GM12878 (cell line): ENCODE measurements around the gene ENPP7. TPM values are rescaled to one million over a fixed set of nuclear protein-coding genes. Genes with fewer than 3 reads are reported as not detected.

ENCODE experiments used
- ATAC-seq: fragments of 200-7000 bp; cut with Tn5 transposase; 3 replicates; pipeline ENCODE4 v1.9.1; 2020; ENCODE audit warnings: mild to moderate bottlenecking, moderate library complexity
- BruUV-seq: library from RNA; stranded (reverse); fragments of 400-500 nt; replicated peaks from 2 replicates; lab custom pipeline; 2021; lab: Mats Ljungman, UMichigan
- CTCF ChIA-PET: fragments of 300-600 bp; sonication (Branson Sonifier 250); formaldehyde crosslinking; extraction: SDS; loops from one replicate; lab custom pipeline; 2021; ENCODE audit warnings: inconsistent platforms; lab: Yijun Ruan, JAX
- POLR2A ChIA-PET: fragments of 350-600 bp; formaldehyde crosslinking; extraction: SDS; loops from one replicate; lab custom pipeline; 2021; ENCODE audit warnings: inconsistent platforms; lab: Charles Lee
- RAD21 ChIA-PET: fragments of 300-600 bp; sonication (Branson Sonifier 250); formaldehyde crosslinking; loops from one replicate; lab custom pipeline; 2023; ENCODE audit warnings: antibody characterized with exemption; ENCODE audit not compliant: unreplicated experiment; lab: Charles Lee
- SMC1A ChIA-PET: fragments of 300-600 bp; sonication (Branson Sonifier 250); formaldehyde crosslinking; loops from one replicate; lab custom pipeline; 2023; ENCODE audit not compliant: unreplicated experiment, uncharacterized antibody; lab: Charles Lee
- DNase-seq: peaks from one replicate; pipeline ENCODE4 v3.0.0-alpha.2; 2011; ENCODE audit warnings: low read depth, low spot score
- FAIRE-seq: peaks from 3 replicates; lab custom pipeline; 2011; peaks lifted over from hg19 to GRCh38; lab: Jason Lieb, UNC
- H2AFZ ChIP-seq: 2 replicates; pipeline ENCODE4 v1.6.0; 2011; ENCODE audit warnings: low read depth, low read length, control low read depth; ENCODE audit not compliant: control insufficient read depth
- H3K27ac ChIP-seq: 2 replicates; pipeline ENCODE4 v1.5.1; 2011; ENCODE audit warnings: control low read depth; ENCODE audit not compliant: control insufficient read depth, insufficient read depth
- H3K27me3 ChIP-seq, 2 experiments: replicated peaks in 1 of 2; 2 replicates each; pipeline versions ENCODE4 v1.6.0 to v1.6.1; 2011; ENCODE audit warnings: low read length in 1 of 2; ENCODE audit not compliant: control insufficient read depth in 2 of 2, insufficient read depth in 2 of 2
- H3K36me3 ChIP-seq, 2 experiments: 2 replicates each; pipeline ENCODE4 v1.5.1; 2011; ENCODE audit warnings: low read length in 1 of 2; ENCODE audit not compliant: control insufficient read depth in 2 of 2, insufficient read depth in 2 of 2
- H3K4me1 ChIP-seq: 2 replicates; pipeline ENCODE4 v1.6.1; 2011; ENCODE audit warnings: mild to moderate bottlenecking, low read length, moderate library complexity, mixed read lengths; ENCODE audit not compliant: control insufficient read depth, insufficient read depth
- H3K4me2 ChIP-seq: 2 replicates; pipeline ENCODE4 v1.6.0; 2011; ENCODE audit warnings: control low read depth; ENCODE audit not compliant: control insufficient read depth, insufficient read depth
- H3K4me3 ChIP-seq: fragments of 200-600 bp; sonication (generic); 2 replicates; pipeline ENCODE4 v1.5.1; 2016
- H3K79me2 ChIP-seq: 2 replicates; pipeline ENCODE4 v1.6.0; 2011; ENCODE audit warnings: low read length; ENCODE audit not compliant: control insufficient read depth, insufficient read depth
- H3K9ac ChIP-seq: 2 replicates; pipeline ENCODE4 v1.8.0; 2011; ENCODE audit warnings: low read length, control low read depth, mixed read lengths; ENCODE audit not compliant: control insufficient read depth, insufficient read depth
- H3K9me3 ChIP-seq: replicated peaks from 3 replicates; pipeline ENCODE4 v1.5.1; 2011; ENCODE audit warnings: mild to moderate bottlenecking, low read length; ENCODE audit not compliant: control insufficient read depth, insufficient read depth
- H4K20me1 ChIP-seq: 2 replicates; pipeline ENCODE4 v1.6.0; 2011; ENCODE audit not compliant: control insufficient read depth, insufficient read depth
- BCLAF1 ChIP-seq: fragments of 450-650 bp; IDR thresholded peaks from 2 replicates; pipeline ENCODE4 v1.6.1; 2017; ENCODE audit warnings: antibody characterized with exemption, mild to moderate bottlenecking, moderate library complexity
- CREB1 ChIP-seq: IDR thresholded peaks from 2 replicates; pipeline ENCODE4 v1.6.1; 2012; ENCODE audit warnings: low read depth, mild to moderate bottlenecking, inconsistent platforms
- E2F4 ChIP-seq: IDR thresholded peaks from 2 replicates; pipeline ENCODE4 v1.6.1; 2012; ENCODE audit warnings: low read depth, low read length, improper control_type of control experiment
- KLF5 ChIP-seq: fragments of 450-650 bp; IDR thresholded peaks from 2 replicates; pipeline ENCODE4 v1.6.1; 2014; ENCODE audit warnings: mild to moderate bottlenecking; ENCODE audit not compliant: partially characterized antibody
- NRF1 ChIP-seq: conservative IDR thresholded peaks from 2 replicates; pipeline ENCODE4 v1.6.1; 2011; ENCODE audit warnings: mild to moderate bottlenecking, low read depth, low read length, improper control_type of control experiment
- TCF12 ChIP-seq: IDR thresholded peaks from 2 replicates; pipeline ENCODE4 v1.6.1; 2011; ENCODE audit warnings: low read depth, mild to moderate bottlenecking, low read length
- WGBS: methylation state at CpG from one replicate; pipeline ENCODE4 v1.1.6; 2016; ENCODE audit warnings: low lambda C conversion rate; ENCODE audit not compliant: insufficient replicate concordance, insufficient coverage; ENCODE audit errors: missing lambda C conversion rate; 5-methylcytosine and 5-hydroxymethylcytosine counted together
- in situ Hi-C: fragments of 300-500 bp; cut with MboI; formaldehyde crosslinking; loops from 9 replicates; pipeline ENCODE4 v1.14.3; 2018; ENCODE audit warnings: mixed read lengths
- intact Hi-C: fragments of 100-400 bp; cut with micrococcal nuclease; formaldehyde crosslinking; loops from one replicate; pipeline ENCODE4 v1.14.2; 2022; ENCODE audit not compliant: unreplicated experiment
- polyA plus RNA-seq, 11 experiments: library from polyadenylated mRNA; depleted of rRNA in 4 of 11; unstranded in 6 of 11; stranded (reverse) in 5 of 11; fragments of >200 nt; fragmentation: Nextera tagmentation in 4 of 11; fragmentation: Illumina TruSeq in 1 of 11; extraction: Ambion mirVana in 4 of 11; extraction: Trizol in 1 of 11; gene quantifications; 1 replicate in 1 of 11; 2 replicates in 10 of 11; pipeline versions ENCODE4 v1.2.1 to v1.2.3, GENCODE V29; 2011 to 2016; ENCODE audit warnings: inconsistent platforms in 2 of 11, missing spikeins in 2 of 11, low read depth in 1 of 11
- total RNA-seq, 4 experiments: library from RNA; depleted of rRNA in 3 of 4; stranded (reverse); fragments of >200 nt in 3 of 4; fragmentation: Illumina TruSeq in 1 of 4; extraction: Trizol in 1 of 4; gene quantifications; 2 replicates each; pipeline versions ENCODE4 v1.2.1 to v1.2.3, GENCODE V29; 2013 to 2021

ENPP7 gene
- total and polyA plus RNA-seq, 10 of the 15 experiments (the other 5 are each of a cell fraction or from before 2014, with no cell fraction given): 0.04 to 0.41 (median 0.18) TPM; not detected in 1

GRCh38 chr17:79738643-79739042 is 7.9 kb downstream of the ENPP7 start:
- in situ Hi-C loops: no loop called here
- no peaks in the 10 kb centered on the region for H3K9me3 ChIP-seq
- FAIRE-seq: no peak
- POLR2A ChIA-PET: no interaction called here
- 69% methylated on average over 14 of the region's 14 CpGs for WGBS
- peaks cover under 1% of the 10 kb centered on the region; the same call in 1 of the 2 replicates for H3K4me1 ChIP-seq
- no peaks in the 10 kb centered on the region for H3K36me3 ChIP-seq
- ATAC-seq: no peak
- H3K4me2 ChIP-seq: no peak overlapping the region
- no peak for TF ChIP-seq CREB1
- no peak for TF ChIP-seq KLF5
- TF ChIP-seq TCF12: no peak
- DNase-seq: no peak
- no peak overlapping the region for H3K27ac ChIP-seq
- RAD21 ChIA-PET: no interaction called here
- no peak overlapping the region for H3K9ac ChIP-seq
- BruUV-seq: no TSS peak
- H4K20me1 ChIP-seq: no peaks in the 10 kb centered on the region
- intact Hi-C loops: no loop called here
- H3K79me2 ChIP-seq: no peaks in the 10 kb centered on the region
- SMC1A ChIA-PET: no interaction called here
- CTCF ChIA-PET: no interaction called here
- H3K27me3 ChIP-seq: peaks cover 0 to 7% of the 10 kb centered on the region in 2 experiments; a peak in 2 of 4 replicates
- no peak overlapping the region for H2AFZ ChIP-seq
- H3K4me3 ChIP-seq: no peak overlapping the region

- Histone ChIP-seq H2AFZ (no peak overlapping the region), H4K20me1 (no peaks in the 10 kb centered on the region), H3K4me1 (no peaks in the 10 kb centered on the region), H3K36me3 (no peaks in the 10 kb centered on the region), H3K4me3 (no peak overlapping the region), H3K27ac (no peak overlapping the region), H3K79me2 (no peaks in the 10 kb centered on the region), H3K9ac (no peak overlapping the region), H3K4me2 (no peak overlapping the region), H3K9me3 (no peaks in the 10 kb centered on the region), H3K27me3 (peaks cover 0 to 7% of the 10 kb centered on the region in 2 experiments; a peak in 2 of 4 replicates)
- in situ Hi-C loops: no loop called here
- CTCF ChIA-PET: no interaction called here
- POLR2A ChIA-PET: no interaction called here
- 57% methylated on average over 28 of the region's 28 CpGs for WGBS
- intact Hi-C loops: no loop called here
- no peak for DNase-seq
- no TSS peak for BruUV-seq
- no peak for FAIRE-seq
- SMC1A ChIA-PET: no interaction called here
- RAD21 ChIA-PET: no interaction called here
- no peak for ATAC-seq
- TF ChIP-seq E2F4: no peak
- no peak for TF ChIP-seq BCLAF1
- no peak for TF ChIP-seq NRF1
Measured at GRCh38 chr17:79739148-79740062, 8.7 kb downstream of the ENPP7 start.
